ENCODE results near the gene UBAP1L. TPM values are rescaled to one million over a fixed set of nuclear protein-coding genes. Genes with fewer than 3 reads are reported as not detected.
"Not testable (repeated sequence)": the region's sequence is repeated elsewhere in the genome, so short reads cannot be mapped to it uniquely, and the experiment has no call there.

Gene UBAP1L
- total and polyA plus RNA-seq, 2 of the 4 experiments (the other 2 are of a cell fraction) = 0.36 to 1.1 TPM

DNA sequence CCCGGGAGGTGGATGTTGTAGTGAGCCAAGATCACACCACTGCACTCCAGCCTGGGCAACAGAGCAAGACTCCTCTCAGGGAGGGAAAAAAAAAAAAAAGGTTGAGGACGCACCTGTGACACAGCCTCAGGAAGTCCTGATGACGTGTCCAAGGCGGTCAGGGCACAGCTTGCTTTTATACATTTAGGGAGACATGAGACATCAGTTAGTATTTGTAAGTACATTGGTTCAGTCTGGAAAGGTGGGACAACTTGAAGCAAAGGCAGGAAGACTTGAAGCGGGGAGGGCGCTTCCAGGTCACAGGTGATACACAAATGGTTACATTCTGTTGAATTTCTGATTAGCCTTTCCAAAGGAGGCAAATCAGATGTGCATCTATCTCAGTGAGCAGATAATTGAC, 23.6 kb upstream of the UBAP1L start:
- H3K4me1 ChIP-seq (ENCODE audit: control insufficient read depth, insufficient read depth, low read length); H3K27me3 ChIP-seq (ENCODE audit: control insufficient read depth, insufficient read depth, low read length); H3K4me3 ChIP-seq (ENCODE audit: insufficient read depth, low read depth, low read length); POLR2A ChIA-PET (ENCODE audit: unreplicated experiment); H3K27ac ChIP-seq (ENCODE audit: insufficient read depth, low read length); DNase-seq; in situ Hi-C loops (cut with MboI; ENCODE audit: low sequenced_read_pairs); H3K4me2 ChIP-seq (ENCODE audit: low read depth, low read length); H3K9me1 ChIP-seq (ENCODE audit: insufficient read depth, low read length); CTCF ChIA-PET; H2AK9ac ChIP-seq (replicated peaks; ENCODE audit: low read depth, low read length, poor library complexity); H3K36me3 ChIP-seq (ENCODE audit: control insufficient read depth, insufficient read depth, low read length); H3K79me1 ChIP-seq (ENCODE audit: low read depth in 1 of 2, low read length in 2 of 2); H3K9me3 ChIP-seq (ENCODE audit: control insufficient read depth, insufficient read depth, low read length); H4K5ac ChIP-seq (ENCODE audit: low read depth, low read length); H3K18ac ChIP-seq (ENCODE audit: low read depth, low read length); H2AK5ac ChIP-seq (ENCODE audit: low read depth, low read length); ATAC-seq (ENCODE audit: low read depth); dilution Hi-C loops (cut with HindIII; ENCODE audit: low sequenced_read_pairs, unreplicated experiment); H3K9ac ChIP-seq (ENCODE audit: low read depth, low read length); H2AFZ ChIP-seq (replicated peaks; ENCODE audit: low read length, poor library complexity); H3K56ac ChIP-seq (ENCODE audit: extremely low read depth, insufficient read depth, low read length); H4K20me1 ChIP-seq (ENCODE audit: insufficient read depth, low read length); H3K14ac ChIP-seq (replicated peaks; ENCODE audit: low read depth, low read length); BruUV-seq (replicated peaks); H3K4ac ChIP-seq (ENCODE audit: low read depth, low read length); H4K8ac ChIP-seq (ENCODE audit: low read depth in 2 of 2, low read length in 2 of 2); intact Hi-C loops (cut with micrococcal nuclease); H3K23ac ChIP-seq (ENCODE audit: low read depth, low read length); H2BK5ac ChIP-seq (ENCODE audit: low read depth, low read length, poor library complexity, severe bottlenecking); H2BK20ac ChIP-seq (ENCODE audit: low read depth, low read length); H2BK15ac ChIP-seq (ENCODE audit: low read depth, low read length); H4K91ac ChIP-seq (ENCODE audit: insufficient read depth, low read depth, low read length); H2BK120ac ChIP-seq (ENCODE audit: low read depth, low read length): not testable (repeated sequence)
- 70% methylated on average over 2 of the region's 6 CpGs; no CpG with 5 or more reads in 1 of the 2 experiments for WGBS, 2 experiments (ENCODE audit: extremely low coverage in 2 of 2, insufficient read length in 1 of 2)

DNA sequence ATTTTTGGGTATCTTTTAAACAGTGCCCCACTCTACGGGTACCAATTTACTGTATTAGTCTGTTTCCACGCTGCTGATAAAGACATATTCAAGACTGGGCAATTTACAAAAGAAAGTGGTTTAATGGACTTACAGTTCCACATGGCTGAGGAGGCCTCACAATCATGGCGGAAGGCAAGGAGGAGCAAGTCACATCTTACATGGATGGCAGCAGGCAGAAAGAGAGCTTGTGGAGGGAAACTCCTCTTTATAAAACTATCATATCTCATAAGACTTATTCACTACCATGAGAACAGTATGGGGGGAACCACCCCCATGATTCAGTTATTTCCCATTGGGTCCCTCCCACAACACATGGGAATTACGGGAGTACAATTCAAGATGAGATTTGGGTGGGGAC, 22.9 kb upstream of the UBAP1L start:
- H4K91ac ChIP-seq (ENCODE audit: insufficient read depth, low read depth, low read length); H3K18ac ChIP-seq (ENCODE audit: low read depth, low read length); H3K27me3 ChIP-seq (ENCODE audit: control insufficient read depth, insufficient read depth, low read length); H3K36me3 ChIP-seq (ENCODE audit: control insufficient read depth, insufficient read depth, low read length); in situ Hi-C loops (cut with MboI; ENCODE audit: low sequenced_read_pairs); H3K4me3 ChIP-seq (ENCODE audit: insufficient read depth, low read depth, low read length); H3K27ac ChIP-seq (ENCODE audit: insufficient read depth, low read length); H3K4ac ChIP-seq (ENCODE audit: low read depth, low read length); H4K5ac ChIP-seq (ENCODE audit: low read depth, low read length); H2BK120ac ChIP-seq (ENCODE audit: low read depth, low read length); intact Hi-C loops (cut with micrococcal nuclease); CTCF ChIA-PET; ATAC-seq (ENCODE audit: low read depth); H3K56ac ChIP-seq (ENCODE audit: extremely low read depth, insufficient read depth, low read length); H3K4me1 ChIP-seq (ENCODE audit: control insufficient read depth, insufficient read depth, low read length); H2BK5ac ChIP-seq (ENCODE audit: low read depth, low read length, poor library complexity, severe bottlenecking); H2BK15ac ChIP-seq (ENCODE audit: low read depth, low read length); H3K9ac ChIP-seq (ENCODE audit: low read depth, low read length); H3K23ac ChIP-seq (ENCODE audit: low read depth, low read length); H2AK5ac ChIP-seq (ENCODE audit: low read depth, low read length); POLR2A ChIA-PET (ENCODE audit: unreplicated experiment); H2AK9ac ChIP-seq (replicated peaks; ENCODE audit: low read depth, low read length, poor library complexity); H3K14ac ChIP-seq (replicated peaks; ENCODE audit: low read depth, low read length); H3K9me3 ChIP-seq (ENCODE audit: control insufficient read depth, insufficient read depth, low read length); BruUV-seq (replicated peaks); H2AFZ ChIP-seq (replicated peaks; ENCODE audit: low read length, poor library complexity); H3K79me1 ChIP-seq (ENCODE audit: low read depth in 1 of 2, low read length in 2 of 2); H4K8ac ChIP-seq (ENCODE audit: low read depth in 2 of 2, low read length in 2 of 2); H3K4me2 ChIP-seq (ENCODE audit: low read depth, low read length); H2BK20ac ChIP-seq (ENCODE audit: low read depth, low read length); dilution Hi-C loops (cut with HindIII; ENCODE audit: low sequenced_read_pairs, unreplicated experiment); DNase-seq; H3K9me1 ChIP-seq (ENCODE audit: insufficient read depth, low read length); H4K20me1 ChIP-seq (ENCODE audit: insufficient read depth, low read length): not testable (repeated sequence)
- WGBS, 2 experiments (ENCODE audit: extremely low coverage in 2 of 2, insufficient read length in 1 of 2) = 83% methylated on average over 2 of the region's 4 CpGs; no CpG with 5 or more reads in 1 of the 2 experiments
